Ecto neural progenitor cell (in vitro differentiated cells): ENCODE measurements around the gene ASS1.

Source experiments
- DNase-seq: peaks from one replicate; pipeline ENCODE4 v3.0.0-alpha.2; 2018; ENCODE audit warnings: low spot score

Gene ASS1

DNA sequence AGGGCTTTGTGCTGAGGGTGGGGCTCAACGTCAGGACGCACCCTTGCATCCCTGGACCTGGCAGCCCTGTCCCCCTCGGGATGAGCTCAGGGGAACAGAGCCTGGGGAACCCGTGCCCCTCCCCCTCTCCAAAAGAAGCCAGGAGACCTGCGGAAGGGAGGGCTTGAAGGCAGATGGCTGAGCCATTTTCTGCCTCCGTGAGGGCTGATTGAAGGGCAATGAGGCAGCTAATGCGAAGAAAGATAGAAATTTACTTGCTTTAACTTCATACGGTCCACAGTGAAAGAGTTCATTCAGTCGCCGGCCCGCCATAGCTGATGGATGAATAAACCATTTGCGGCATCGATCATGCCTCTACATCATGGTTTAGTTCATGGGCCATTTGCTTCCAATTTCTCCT lies 28.8 kb downstream of the ASS1 start:
- DNase-seq: no peak

DNA sequence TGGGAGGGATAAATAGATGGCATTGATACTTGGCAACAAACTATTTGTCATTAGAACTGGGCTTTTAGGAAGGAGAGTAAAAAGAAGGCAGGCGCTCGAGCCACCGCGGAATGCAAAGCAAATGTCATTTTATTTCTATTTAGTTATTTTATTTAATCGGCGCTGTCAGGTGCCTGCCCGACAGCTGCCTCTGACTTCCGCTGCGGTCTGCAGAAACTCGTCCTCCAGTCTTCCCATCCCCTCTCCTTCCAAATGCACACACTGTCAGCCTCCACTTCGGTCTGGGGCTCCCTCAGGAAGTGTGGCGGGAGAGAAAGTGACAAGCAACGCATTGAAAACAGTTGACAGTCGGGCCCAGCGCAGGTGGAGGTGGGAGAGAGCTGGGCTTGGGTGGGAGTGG lies 29.3 kb downstream of the ASS1 start:
- no peak for DNase-seq

DNA sequence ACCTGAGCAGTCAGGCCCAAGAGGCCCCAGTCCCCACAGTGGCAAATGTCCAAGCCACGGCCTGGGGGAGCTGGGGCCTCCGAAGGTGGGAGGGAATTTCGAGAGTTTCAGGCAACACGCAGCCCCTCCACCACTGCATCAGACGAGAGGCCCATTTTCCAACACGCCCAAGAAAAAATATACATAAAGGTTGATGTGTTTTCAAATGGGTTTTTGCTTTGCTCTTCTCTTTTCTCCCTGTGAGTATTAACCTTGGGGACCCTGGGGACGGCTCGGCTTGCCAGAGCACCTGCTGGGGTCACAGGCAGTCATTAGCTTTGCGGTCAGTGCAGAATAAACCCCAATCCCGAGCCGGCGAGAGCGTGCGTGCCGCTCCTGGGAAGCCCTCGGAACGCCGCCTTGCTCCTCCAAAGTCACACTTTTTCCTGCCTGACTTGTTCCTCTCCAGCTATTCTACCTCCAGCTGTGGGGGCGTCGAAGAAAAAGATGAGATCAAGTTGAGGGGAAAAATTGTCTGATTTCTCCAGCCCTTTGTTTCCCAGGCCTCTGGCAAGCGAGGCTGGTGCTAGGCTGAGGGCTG lies 31.5 kb downstream of the ASS1 start:
- DNase-seq: no peak

DNA sequence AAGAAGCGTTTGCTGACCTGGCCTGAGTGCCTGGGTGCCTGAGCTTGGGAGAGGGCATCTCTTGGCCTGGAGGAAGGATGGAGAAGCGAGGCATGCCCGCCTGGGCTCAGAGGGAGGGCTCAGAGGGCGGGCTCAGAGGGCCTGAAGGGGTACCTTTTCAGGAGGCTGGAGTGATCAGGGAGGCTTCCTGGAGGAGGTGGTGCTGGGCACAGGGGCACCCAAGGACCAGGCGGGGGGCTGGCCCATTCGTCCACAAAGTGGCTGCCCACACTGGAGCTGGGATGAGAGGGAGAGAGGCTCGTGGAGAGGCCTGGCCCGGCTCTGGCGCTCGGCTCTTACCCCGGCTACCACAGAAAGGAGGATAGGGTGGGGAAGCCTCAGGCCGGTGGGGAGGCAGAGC lies 32.8 kb downstream of the ASS1 start:
- no peak for DNase-seq

DNA sequence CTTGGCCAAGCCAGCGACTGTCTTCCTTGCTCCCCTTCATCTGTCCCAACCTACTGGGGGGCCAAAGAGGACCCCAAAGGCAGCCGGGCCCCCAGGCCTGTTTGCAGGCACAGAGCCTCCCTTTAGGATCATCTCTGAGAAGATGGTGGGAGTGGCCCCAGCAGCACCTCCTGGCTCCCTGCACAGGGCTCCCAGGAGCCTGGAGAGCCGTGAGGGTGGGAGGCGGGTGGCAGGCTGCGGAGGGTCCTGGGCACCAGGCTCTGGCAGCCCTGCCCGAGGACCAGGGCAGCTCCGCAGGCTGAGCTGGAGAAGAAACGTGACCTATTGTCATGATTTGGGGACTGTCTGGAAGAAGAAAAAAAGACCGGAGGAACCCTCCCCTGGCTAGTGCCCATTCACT lies 33.4 kb downstream of the ASS1 start:
- DNase-seq: no peak

DNA sequence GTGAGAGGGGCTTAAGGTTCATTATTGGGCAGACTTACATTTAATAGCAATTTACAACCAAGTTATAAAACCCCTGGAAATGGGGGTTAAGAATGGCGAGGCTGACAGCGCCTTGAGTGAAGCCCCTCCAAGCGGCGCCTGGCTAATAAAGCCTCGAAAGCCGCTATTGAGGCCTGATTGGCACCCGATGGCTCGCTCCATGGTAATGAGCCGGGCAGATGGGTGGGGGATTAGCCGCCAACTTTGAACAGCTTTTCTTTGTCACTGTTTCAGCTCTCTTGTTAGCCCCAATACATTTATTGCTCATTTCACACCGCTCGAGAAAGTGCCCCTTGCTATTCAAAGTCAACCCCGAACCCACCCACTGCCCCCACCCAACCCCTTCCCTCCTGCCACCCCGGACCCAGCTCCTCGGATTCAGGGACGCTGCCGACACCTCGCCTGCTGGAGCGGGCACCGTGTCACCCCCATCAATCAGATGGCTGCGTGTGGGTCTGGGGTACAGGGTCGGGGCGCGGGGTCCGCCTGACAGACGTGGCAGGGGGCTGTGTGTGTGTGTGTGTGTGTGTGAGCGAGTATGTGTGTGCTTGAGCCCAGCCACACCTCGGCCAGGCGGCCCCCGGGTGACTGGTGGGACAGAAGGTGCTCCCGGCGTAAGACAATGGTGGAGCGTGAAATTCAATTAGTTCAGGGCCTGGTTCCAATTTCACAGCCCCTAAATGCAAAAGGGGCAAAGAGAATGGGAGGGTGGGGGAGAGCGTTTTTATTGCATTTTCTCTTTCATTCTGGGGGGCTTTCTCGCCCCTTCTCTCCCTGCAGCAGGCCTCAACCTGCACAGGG lies 34.2 kb downstream of the ASS1 start:
- peak; percentile 81 for DNase-seq

DNA sequence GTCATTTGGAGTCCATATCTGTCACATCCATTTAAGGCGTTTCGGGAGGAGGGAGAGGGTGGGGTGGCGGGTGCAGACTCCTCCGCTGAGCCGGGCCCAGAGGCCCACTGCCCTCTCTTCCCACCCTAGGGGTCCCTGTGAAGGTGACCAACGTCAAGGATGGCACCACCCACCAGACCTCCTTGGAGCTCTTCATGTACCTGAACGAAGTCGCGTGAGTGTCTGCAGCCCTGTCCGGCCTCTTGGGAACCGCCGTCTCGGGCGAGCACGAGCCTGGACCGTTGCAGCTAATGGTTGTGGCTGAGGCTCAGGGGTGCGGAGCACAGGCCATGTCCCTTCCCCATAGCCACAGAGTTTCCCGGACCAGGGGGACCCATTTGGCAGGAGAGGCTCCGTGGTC lies 34.8 kb downstream of the ASS1 start:
- DNase-seq: no peak

DNA sequence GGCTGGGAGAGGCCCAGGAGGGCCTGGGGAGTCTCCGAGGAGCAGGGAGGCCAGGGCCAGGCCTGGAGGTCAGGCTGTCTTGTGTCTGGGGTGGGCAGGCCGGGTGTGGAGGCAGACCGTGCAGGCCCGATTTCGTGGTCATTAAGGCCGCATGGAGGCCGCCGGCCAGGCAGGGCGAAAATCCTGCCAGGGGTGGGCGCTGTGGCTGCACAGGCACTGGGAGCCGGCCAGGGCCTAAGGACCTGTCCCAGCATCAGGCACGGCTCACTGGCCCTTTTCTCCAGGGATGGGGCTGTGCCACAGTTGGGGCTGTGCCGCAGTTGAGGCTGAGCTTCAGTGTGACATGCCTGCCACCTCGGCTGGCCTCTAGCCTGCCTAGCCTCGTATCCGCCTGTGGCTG lies 35.9 kb downstream of the ASS1 start:
- peak; percentile 91 for DNase-seq

DNA sequence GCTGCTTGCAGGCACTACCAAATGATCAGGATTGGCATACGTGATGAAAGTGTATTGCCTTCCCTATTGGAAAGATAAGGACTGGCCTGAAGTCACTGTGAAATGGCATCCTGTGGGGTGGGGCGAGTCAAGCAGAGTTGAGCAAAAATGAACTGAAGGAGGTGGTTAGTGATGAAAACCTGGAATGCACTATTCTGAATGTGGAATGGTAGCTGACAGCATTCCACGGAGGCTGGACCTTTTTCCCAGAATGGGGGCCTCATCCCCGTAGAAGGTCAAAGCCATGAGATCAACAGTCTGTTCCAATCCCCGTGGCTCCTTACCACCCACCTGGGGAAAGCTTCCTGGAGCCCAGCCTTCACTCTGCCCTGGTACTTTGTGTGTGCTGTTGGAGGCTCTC lies 37.7 kb downstream of the ASS1 start:
- DNase-seq: no peak

DNA sequence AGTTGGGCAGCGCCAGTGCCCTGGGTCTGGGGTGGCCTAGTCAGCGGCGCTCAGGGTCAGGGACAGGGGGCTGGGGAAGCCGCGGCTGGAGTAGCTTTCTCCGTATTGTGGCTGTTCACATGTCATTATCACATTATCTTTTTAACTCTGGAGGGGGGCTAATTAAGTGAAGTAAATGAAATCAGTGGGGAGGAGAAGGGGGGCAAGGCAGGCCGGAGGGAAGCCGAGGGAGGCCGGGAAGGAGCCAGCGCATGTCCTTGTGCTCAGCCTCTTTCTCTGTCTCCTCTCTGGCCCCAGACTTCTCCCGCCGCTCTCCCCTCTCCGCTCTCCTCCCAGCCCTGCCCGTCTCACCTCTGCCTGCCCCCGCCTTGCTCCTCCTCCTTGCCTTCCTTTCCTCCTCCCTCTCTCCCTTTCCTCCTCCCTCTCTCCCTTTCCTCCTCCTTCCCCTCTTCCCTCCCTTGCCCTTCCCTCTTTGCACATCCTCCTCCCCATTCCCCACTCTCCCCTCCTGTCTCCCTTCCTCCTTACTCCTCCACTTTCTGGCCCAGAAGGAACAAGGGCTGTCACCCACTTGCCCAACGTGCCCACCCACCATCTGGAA lies 38.7 kb downstream of the ASS1 start:
- no peak for DNase-seq

DNA sequence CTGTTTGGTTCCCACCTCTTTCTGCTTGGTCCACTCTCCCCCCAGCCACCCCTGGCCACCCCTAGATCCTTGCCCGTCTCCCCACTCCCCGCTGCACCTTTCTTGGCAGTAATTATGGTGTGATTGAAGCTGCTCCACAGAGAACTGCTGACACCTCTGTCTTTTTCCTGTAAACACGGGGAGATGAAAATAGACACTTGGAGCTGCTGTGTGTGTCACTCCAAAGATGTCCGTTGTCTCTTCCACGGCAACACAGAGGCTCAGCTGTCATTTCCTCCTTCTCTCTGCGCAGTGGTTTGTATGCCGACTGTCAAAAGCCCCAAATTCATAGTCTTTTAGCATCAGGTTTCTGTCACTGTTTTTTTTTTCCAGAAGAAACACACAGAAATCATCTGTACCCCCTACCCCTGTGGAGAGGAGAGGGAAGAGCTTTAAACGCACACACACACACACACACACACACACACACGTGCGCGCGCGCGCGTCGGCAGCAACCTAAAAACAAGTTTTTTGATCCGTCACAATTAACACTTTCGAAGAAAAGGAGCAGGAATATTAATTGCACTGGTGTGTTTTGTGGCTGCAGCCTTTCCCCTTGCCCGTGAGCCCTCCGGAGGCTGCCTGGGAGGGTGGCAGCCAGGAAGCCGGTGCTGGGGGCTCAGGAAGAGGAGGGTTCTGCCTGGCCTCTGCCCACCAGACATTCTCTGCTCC lies 39.8 kb downstream of the ASS1 start:
- DNase-seq: no peak

DNA sequence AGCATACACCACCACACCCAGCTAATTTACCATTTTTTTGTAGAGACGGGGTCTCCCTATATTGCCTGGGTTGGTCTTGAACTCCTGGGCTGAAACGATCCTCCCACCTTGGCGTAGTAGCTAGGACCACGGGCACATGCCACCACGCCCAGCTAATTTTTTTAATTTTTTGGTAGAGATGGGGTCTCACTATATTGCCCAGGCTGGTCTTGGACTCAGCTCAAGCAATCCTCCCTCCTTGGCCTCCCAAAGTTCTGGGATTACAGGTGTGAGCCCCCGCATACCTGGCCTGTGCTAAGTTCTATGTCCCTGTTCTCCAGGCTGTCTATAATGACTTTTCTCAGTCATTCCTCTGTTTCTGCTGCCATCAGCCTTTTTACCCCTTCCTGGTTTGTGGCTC lies 41.3 kb downstream of the ASS1 start:
- no peak for DNase-seq

DNA sequence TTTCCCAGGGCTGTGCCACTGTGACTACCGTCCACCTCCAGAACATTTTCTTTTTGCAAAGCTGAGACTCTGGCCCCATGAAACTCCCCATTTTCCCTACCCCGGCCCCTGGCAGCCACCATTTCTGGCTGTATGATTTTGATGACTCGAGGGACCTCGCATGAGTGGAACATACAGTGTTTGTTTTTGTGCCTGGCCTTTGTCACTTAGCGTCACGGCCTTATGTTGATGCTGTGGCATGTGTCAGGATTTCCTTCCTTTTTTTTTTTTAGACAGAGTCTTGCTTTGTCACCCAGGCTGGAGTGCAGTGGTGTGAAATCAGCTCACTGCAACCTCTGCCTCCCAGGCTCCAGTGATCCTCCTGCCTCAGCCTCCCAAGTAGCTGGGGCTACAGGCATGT lies 42.7 kb downstream of the ASS1 start:
- no peak for DNase-seq

DNA sequence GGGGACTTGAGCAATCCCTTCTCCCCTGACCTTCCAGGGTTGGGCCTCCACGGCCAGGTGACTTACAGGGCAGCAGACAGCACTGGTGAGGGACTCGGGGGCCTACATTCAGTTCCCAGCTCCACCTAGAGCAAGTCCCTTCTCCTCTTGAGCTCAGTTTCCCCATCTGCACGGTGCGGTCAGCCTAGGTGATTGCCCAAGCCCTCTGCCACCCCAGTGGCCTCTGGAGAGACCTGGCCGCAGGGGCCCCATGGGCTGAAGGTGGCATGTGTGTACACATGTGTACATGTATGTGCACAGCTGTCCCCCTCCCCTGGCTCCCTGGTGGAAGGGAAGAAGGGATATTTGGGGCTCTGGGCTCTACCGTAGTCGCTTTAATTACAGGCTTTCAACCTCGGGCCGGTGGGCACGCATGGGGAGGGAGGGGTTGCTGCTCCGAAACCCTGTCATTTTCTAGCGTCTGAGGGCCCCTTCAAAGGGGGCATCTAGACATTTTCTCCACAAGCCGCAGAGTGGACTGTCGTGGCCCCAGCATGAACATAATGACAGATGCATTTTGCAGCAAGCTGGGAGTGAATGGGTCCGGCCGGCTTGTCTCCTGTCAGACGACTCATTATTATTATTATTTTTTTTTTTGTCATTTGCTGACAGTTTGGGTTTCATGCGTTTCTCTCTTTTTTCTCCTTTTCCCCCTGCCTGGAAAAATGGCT lies 44.0 kb downstream of the ASS1 start:
- DNase-seq: no peak

DNA sequence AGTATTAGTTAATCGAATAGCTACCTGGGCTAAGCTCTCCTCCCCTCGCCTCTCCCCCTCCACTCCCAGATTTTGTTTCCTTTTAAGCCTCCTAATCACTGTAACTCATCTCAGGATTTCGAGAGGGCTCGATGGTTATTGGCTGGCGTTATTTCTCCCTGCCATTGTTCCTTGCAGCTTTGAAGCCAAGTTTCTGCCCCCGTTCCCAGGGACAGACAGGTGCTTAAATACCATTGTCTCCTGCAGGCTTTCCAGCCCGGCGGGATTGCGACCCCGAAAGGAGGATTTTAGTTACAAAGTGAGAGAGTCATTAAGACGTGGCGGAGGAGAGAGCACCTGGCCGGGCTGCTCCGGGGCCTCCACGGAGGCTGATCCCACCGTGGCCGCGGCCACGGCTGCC lies 46.2 kb downstream of the ASS1 start:
- no peak for DNase-seq

DNA sequence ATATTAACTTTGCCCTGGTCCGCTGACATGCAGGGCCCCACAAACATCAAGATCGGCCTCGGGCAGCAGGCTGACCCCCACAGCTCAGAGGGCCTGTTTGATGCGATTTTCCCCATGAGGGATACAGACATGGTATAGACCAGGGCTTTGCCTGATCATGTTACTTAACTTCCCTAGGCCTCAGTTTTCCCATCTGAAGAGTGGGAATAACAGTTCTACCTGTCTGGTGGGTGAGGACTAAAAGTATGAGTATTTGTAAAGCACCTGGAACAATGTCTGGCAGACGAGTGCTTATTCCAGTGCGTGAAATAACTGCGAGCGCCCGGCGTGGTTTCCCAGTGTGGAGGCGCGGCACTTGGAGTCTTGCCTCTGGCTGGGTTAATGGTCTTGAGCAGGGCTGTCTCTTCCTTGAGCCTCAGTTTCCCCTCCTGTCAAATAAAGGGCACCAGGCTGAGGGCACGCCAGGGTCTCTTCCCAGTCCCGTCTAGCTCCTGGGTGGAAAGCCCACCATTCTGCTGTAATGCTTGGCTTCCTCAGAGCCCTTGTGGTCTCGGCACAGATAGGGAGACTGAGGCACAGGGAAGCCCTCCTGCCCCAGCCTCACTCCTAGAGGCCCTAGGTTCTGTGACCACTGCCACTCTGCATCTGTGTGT lies 47.2 kb downstream of the ASS1 start:
- no peak for DNase-seq

DNA sequence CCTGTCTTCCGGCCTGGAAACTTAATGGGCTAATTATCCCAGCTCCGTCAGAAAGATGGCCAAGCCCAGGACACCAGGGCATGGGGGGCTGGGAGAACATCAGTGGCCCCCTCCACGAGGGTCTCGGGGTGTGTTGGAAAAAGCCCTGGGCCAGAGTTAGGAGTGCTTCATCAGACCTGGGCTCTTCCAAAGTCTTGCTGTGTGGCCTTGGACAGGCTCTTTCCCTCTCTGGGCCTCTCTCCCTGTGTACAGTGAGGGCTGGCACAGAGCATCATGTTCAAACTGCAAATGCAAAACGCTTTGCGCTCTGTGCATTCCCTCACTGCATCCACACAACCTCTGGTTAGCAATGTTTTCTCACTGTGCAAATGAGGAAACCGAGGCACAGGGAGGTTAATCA lies 48.3 kb downstream of the ASS1 start:
- no peak for DNase-seq

DNA sequence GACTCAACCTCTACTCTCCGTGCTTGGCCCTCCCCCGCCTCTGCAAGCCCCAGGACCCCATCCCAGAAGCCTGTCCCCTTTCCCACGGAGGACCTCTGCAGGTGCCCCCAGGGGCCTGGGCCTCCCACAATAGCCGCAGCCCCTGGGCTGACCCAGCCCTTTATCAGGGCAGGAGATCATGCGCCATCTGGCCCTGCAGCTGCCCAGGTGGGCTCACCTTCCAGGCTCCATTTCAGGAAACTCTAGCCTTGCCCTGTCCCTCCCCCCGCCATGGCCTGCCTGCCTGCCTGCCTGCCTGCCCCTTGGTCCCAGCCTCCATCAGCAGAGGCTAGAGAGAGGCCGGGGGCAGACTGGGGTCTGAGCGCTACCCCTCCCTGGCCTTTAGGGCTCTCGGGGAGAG lies 48.7 kb downstream of the ASS1 start:
- DNase-seq: no peak

DNA sequence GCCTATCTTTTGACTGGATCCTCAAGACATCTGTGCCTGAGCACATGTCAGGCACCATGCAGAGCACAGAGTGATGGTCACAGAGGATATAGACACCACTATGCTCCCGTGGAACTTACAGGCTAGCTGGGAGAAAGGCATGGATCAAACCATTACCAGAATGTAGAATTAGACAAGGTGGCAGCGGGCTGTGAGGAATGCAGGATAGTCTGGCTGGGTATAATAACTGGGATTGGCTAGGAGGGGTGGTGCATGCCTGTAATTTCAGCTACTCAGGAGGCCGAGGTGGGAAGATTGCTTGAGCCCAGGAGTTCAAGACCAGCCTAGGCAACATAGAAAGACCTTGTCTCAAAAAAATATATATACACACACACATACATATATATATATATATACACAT lies 50.3 kb downstream of the ASS1 start:
- no peak for DNase-seq

DNA sequence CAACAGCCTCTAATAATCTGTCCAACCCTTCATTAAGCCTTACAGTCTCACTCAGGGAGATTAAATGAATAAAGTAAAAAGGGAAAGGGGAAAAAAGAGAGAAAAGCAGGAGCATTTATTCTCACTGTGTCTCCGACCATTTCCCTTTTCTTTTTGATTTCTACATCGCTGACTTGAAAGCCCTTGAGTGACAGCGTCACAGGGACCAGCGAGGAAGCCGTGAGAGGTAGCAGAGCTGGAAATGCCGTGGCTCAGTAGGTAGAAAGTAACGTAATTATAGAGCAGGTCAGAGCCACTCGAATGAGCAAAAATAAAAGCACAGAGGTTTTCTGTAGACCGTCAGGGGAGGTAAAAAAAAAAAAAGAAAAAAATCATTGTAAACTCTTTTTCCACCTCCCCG lies 52.4 kb downstream of the ASS1 start:
- DNase-seq: no peak

DNA sequence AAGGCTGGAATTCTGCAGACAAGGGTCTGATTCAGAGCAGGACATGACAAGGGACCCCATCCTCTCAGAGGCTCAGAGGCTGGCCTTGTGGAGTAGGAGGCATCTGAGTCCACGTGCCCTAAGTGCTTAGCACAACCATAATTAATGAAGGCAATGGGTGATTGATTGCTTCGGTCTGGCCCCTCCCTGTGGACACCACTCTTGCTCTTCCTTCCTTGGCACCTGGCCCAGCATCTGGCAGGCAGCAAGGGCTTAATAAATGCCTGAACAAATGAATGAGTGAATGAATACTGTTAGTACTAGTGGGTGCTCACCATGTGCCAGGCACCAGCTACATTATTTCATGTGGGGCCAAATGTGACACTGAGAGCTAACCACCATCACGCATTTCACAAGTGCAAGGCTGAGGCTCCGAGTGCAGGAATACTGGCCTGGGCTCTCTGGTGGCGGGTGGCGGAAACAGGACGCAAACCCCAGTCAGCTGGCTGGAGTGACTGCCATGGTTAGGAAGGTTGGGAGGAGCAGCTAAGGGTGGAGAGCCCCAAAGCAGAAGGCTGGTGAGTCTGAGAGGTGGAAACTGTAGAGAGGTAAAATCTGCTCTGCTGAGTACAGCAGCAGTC lies 53.6 kb downstream of the ASS1 start:
- DNase-seq: no peak
